Thoracic aorta (tissue), 2 donors: ENCODE measurements around the gene DPF3. TPM values are rescaled to one million over a fixed set of nuclear protein-coding genes. Genes with fewer than 3 reads are reported as not detected.
A peak's percentile ranks its signal among the peaks of the same experiment; 100 is the strongest.

Experiments
- ATAC-seq: fragments of 150-250 bp; one replicate; pipeline ENCODE4 v1.8.0; 2017; ENCODE audit warnings: low read depth; ENCODE audit not compliant: insufficient number of reproducible peaks, low FRiP score
- DNase-seq: peaks from one replicate; pipeline ENCODE4 v3.0.0-alpha.2; 2020; ENCODE audit warnings: low spot score
- H3K27ac ChIP-seq, 2 donors: fragments of 200-600 bp; sonication (generic); 1 replicate in 1 of 2; 2 replicates in 1 of 2; pipeline ENCODE4 v1.5.1; 2016; ENCODE audit warnings: mild to moderate bottlenecking in 2 of 2, moderate library complexity in 2 of 2
- H3K27me3 ChIP-seq: fragments of 200-600 bp; sonication (generic); replicated peaks from 2 replicates; pipeline ENCODE4 v1.6.0; 2016; ENCODE audit warnings: mild to moderate bottlenecking; ENCODE audit not compliant: insufficient read depth
- H3K36me3 ChIP-seq: fragments of 200-600 bp; sonication (generic); one replicate; pipeline ENCODE4 v1.5.1; 2016
- H3K4me1 ChIP-seq, 2 donors: fragments of 200-600 bp; sonication (generic); 1 replicate in 1 of 2; 2 replicates in 1 of 2; pipeline versions ENCODE4 v1.5.1 to v1.6.0; 2016; ENCODE audit warnings: low read depth in 2 of 2, mild to moderate bottlenecking in 1 of 2; ENCODE audit not compliant: control insufficient read depth in 1 of 2
- H3K4me3 ChIP-seq: fragments of 200-600 bp; sonication (generic); 2 replicates; pipeline ENCODE4 v1.5.1; 2016; ENCODE audit warnings: mild to moderate bottlenecking
- H3K9me3 ChIP-seq: fragments of 200-600 bp; sonication (generic); 2 replicates; pipeline ENCODE4 v1.5.1; 2016
- CTCF ChIP-seq: fragments of 200-600 bp; sonication (generic); IDR thresholded peaks from one replicate; pipeline ENCODE4 v1.5.1; 2019; ENCODE audit warnings: antibody characterized with exemption
- total RNA-seq, 2 donors: library from RNA; depleted of rRNA; stranded (reverse); fragments of >200 nt; gene quantifications; one replicate each; pipeline versions ENCODE4 v1.1.0 to v1.2.3, GENCODE V29; 2016

The DPF3 gene
- total RNA-seq, 2 donors from 2014 or later, result 2.2 to 8.9 TPM

GRCh38 chr14:72714871-72715214, 179.1 kb downstream of the DPF3 start:
- H3K27ac ChIP-seq, result peak overlapping the region; percentile 59 to 75
- no peaks in the 10 kb centered on the region for H3K36me3 ChIP-seq
- H3K4me3 ChIP-seq, result no peak overlapping the region
- H3K9me3 ChIP-seq, result no peaks in the 10 kb centered on the region
- H3K4me1 ChIP-seq, result peaks cover 9 to 65% of the 10 kb centered on the region in 2 donors
- no peak for TF ChIP-seq CTCF
- ATAC-seq, result no peak
- H3K27me3 ChIP-seq, result no peaks in the 10 kb centered on the region
- no peak for DNase-seq

- Histone ChIP-seq H3K27ac (no peak overlapping the region), H3K36me3 (no peaks in the 10 kb centered on the region), H3K4me3 (no peak overlapping the region), H3K9me3 (no peaks in the 10 kb centered on the region), H3K27me3 (no peaks in the 10 kb centered on the region), H3K4me1 (peaks cover 11 to 72% of the 10 kb centered on the region in 2 donors)
- TF ChIP-seq CTCF, result no peak
- no peak for ATAC-seq
- DNase-seq, result no peak
Measured at GRCh38 chr14:72714094-72714493, 179.8 kb downstream of the DPF3 start.

GRCh38 chr14:72711936-72712335, 182.0 kb downstream of the DPF3 start:
- Histone ChIP-seq H3K4me1 (peaks cover 11 to 76% of the 10 kb centered on the region in 2 donors), H3K27ac (peak overlapping the region; percentile 48 to 70), H3K9me3 (no peaks in the 10 kb centered on the region)

GRCh38 chr14:72709916-72710611, 183.8 kb downstream of the DPF3 start:
- Histone ChIP-seq H3K9me3 (no peaks in the 10 kb centered on the region), H3K4me3 (no peak overlapping the region), H3K27me3 (no peaks in the 10 kb centered on the region), H3K36me3 (no peaks in the 10 kb centered on the region), H3K4me1 (peaks cover 7 to 59% of the 10 kb centered on the region in 2 donors), H3K27ac (peak overlapping the region; percentile 61 to 70)
- no peak for TF ChIP-seq CTCF
- no peak for ATAC-seq
- DNase-seq, result no peak

More at GRCh38 chr14:72711936-72712335, 182.0 kb downstream of the DPF3 start:
- Histone ChIP-seq H3K27me3 (no peaks in the 10 kb centered on the region), H3K4me3 (no peak overlapping the region), H3K36me3 (no peaks in the 10 kb centered on the region)
- no peak for TF ChIP-seq CTCF
- DNase-seq (no peak), ATAC-seq (no peak)

- Histone ChIP-seq H3K4me1 (peaks cover 7 to 47% of the 10 kb centered on the region in 2 donors), H3K9me3 (no peaks in the 10 kb centered on the region), H3K27ac (peak overlapping the region; percentile 61 to 70), H3K27me3 (no peaks in the 10 kb centered on the region), H3K4me3 (no peak overlapping the region), H3K36me3 (no peaks in the 10 kb centered on the region)
- no peak for DNase-seq
- TF ChIP-seq CTCF, result no peak
- no peak for ATAC-seq
Measured at GRCh38 chr14:72708708-72709475, 185.0 kb downstream of the DPF3 start.
